HCT116 (cell line): ENCODE data around the gene BLNK. TPM values are rescaled to one million over a fixed set of nuclear protein-coding genes. Genes with fewer than 3 reads are reported as not detected.
"Not testable (repeated sequence)": the region's sequence is repeated elsewhere in the genome, so short reads cannot be mapped to it uniquely, and the experiment has no call there.

Source experiments
- ATAC-seq: fragments of 200-7000 bp; cut with Tn5 transposase; 2 replicates; pipeline ENCODE4 v1.9.1; 2020; ENCODE audit warnings: mild to moderate bottlenecking, moderate library complexity
- BruUV-seq: library from RNA; stranded (reverse); fragments of 400-500 nt; replicated peaks from 2 replicates; lab custom pipeline; 2021; lab: Mats Ljungman, UMichigan
- CTCF ChIA-PET: fragments of 300-600 bp; sonication (Branson Sonifier 250); formaldehyde crosslinking; loops from one replicate; lab custom pipeline; 2021; ENCODE audit warnings: antibody characterized with exemption; lab: Charles Lee
- POLR2A ChIA-PET: fragments of 300-600, 350-600 bp; sonication (Branson Sonifier 250); formaldehyde crosslinking; loops from one replicate; lab custom pipeline; 2021; ENCODE audit warnings: antibody characterized with exemption; lab: Charles Lee
- RAD21 ChIA-PET, 2 experiments: fragments of 300-600 bp; sonication (Branson Sonifier 250); formaldehyde crosslinking; loops; one replicate each; lab custom pipeline; 2023; ENCODE audit warnings: low total read pairs in 2 of 2; ENCODE audit not compliant: uncharacterized antibody in 2 of 2, unreplicated experiment in 2 of 2, low non-redundant PET in 1 of 2; lab: Charles Lee
- DNase-seq: peaks from one replicate; pipeline ENCODE4 v3.0.0-alpha.2; 2010; ENCODE audit warnings: low read depth, low spot score
- H2AFZ ChIP-seq: fragments of 200-600 bp; shearing (Covaris generic), sonication (generic); 2 replicates; pipeline ENCODE4 v1.6.1; 2017; ENCODE audit warnings: low read depth, mixed run types, mixed read lengths, antibody characterized with exemption, low read length; ENCODE audit not compliant: poor library complexity, severe bottlenecking
- H3K27ac ChIP-seq: 2 replicates; pipeline ENCODE4 v1.5.1; 2012; ENCODE audit warnings: low read depth, low read length
- H3K27me3 ChIP-seq: fragments of 200-600 bp; sonication (generic); 2 replicates; pipeline ENCODE4 v1.6.1; 2016; ENCODE audit warnings: mixed run types, low read length, mixed read lengths; ENCODE audit not compliant: insufficient read depth
- H3K36me3 ChIP-seq, 2 experiments: fragments of 200-500 bp in 1 of 2; fragments of 200-600 bp in 1 of 2; sonication (Bioruptor generic) in 1 of 2; sonication (generic) in 1 of 2; 2 replicates each; pipeline versions ENCODE4 v1.5.1 to v1.6.1; 2014 to 2016; ENCODE audit warnings: low read length in 2 of 2, inconsistent platforms in 1 of 2, mixed read lengths in 1 of 2, mixed run types in 1 of 2; ENCODE audit not compliant: insufficient read depth in 2 of 2, control insufficient read depth in 1 of 2
- H3K4me1 ChIP-seq, 2 experiments: fragments of 200-600 bp in 1 of 2; sonication (generic) in 1 of 2; 2 replicates each; pipeline versions ENCODE4 v1.5.1 to v1.6.1; 2012 to 2017; ENCODE audit warnings: low read length in 2 of 2, inconsistent platforms in 1 of 2, mild to moderate bottlenecking in 1 of 2, mixed read lengths in 1 of 2, mixed run types in 1 of 2, moderate library complexity in 1 of 2; ENCODE audit not compliant: insufficient read depth in 2 of 2, control insufficient read depth in 1 of 2
- H3K4me2 ChIP-seq: fragments of 200-600 bp; sonication (generic); 2 replicates; pipeline ENCODE4 v1.6.1; 2017; ENCODE audit warnings: mixed run types, low read length, mixed read lengths
- H3K4me3 ChIP-seq, 2 experiments: fragments of 200-600 bp in 1 of 2; sonication (generic) in 1 of 2; replicated peaks in 1 of 2; 2 replicates each; pipeline ENCODE4 v1.5.1; 2011 to 2016; ENCODE audit warnings: low read length in 2 of 2, control low read depth in 1 of 2, low read depth in 1 of 2, mild to moderate bottlenecking in 1 of 2, mixed read lengths in 1 of 2, mixed run types in 1 of 2
- H3K79me2 ChIP-seq: fragments of 200-600 bp; sonication (generic); 2 replicates; pipeline ENCODE4 v1.6.1; 2017; ENCODE audit warnings: mild to moderate bottlenecking, mixed run types, low read length, moderate library complexity, mixed read lengths; ENCODE audit not compliant: insufficient read depth
- H3K9ac ChIP-seq: fragments of 200-600 bp; sonication (generic); 2 replicates; pipeline ENCODE4 v1.6.1; 2016; ENCODE audit warnings: low read length, mixed read lengths
- H3K9me2 ChIP-seq: fragments of 200-600 bp; sonication (generic), shearing (Covaris generic); 2 replicates; pipeline ENCODE4 v1.6.1; 2017; ENCODE audit warnings: mixed run types, mild to moderate bottlenecking, moderate library complexity; ENCODE audit not compliant: insufficient read depth
- H3K9me3 ChIP-seq, 2 experiments: fragments of 200-500 bp in 1 of 2; fragments of 200-600 bp in 1 of 2; sonication (Bioruptor generic) in 1 of 2; sonication (generic) in 1 of 2; 2 replicates each; pipeline ENCODE4 v1.6.1; 2014 to 2017; ENCODE audit warnings: low read length in 2 of 2, mixed read lengths in 2 of 2, inconsistent platforms in 1 of 2, low read depth in 1 of 2, mild to moderate bottlenecking in 1 of 2, mixed run types in 1 of 2, moderate library complexity in 1 of 2; ENCODE audit not compliant: control insufficient read depth in 1 of 2, insufficient read depth in 1 of 2
- H4K20me1 ChIP-seq: fragments of 200-600 bp; sonication (generic), shearing (Covaris generic); 2 replicates; pipeline ENCODE4 v1.6.1; 2017; ENCODE audit warnings: mixed run types, mild to moderate bottlenecking, moderate library complexity; ENCODE audit not compliant: insufficient read depth
- ATF3 ChIP-seq: IDR thresholded peaks from 2 replicates; pipeline ENCODE4 v1.6.1; 2012
- CEBPB ChIP-seq: IDR thresholded peaks from 2 replicates; pipeline ENCODE4 v1.6.1; 2012; ENCODE audit warnings: low read depth
- CTCF ChIP-seq, 3 experiments: fragments of 200-600 bp in 1 of 3; sonication (generic) in 1 of 3; IDR thresholded peaks in 2 of 3; conservative IDR thresholded peaks in 1 of 3; 2 replicates each; pipeline ENCODE4 v1.5.1; 2012 to 2017; ENCODE audit warnings: low read depth in 2 of 3, low read length in 2 of 3, antibody characterized with exemption in 1 of 3, borderline replicate concordance in 1 of 3, control low read depth in 1 of 3, mild to moderate bottlenecking in 1 of 3, mixed read lengths in 1 of 3, mixed run types in 1 of 3, moderate library complexity in 1 of 3; ENCODE audit not compliant: insufficient read depth in 1 of 3
- POLR2A ChIP-seq: IDR thresholded peaks from 2 replicates; pipeline ENCODE4 v1.7.0; 2011; ENCODE audit warnings: borderline replicate concordance; ENCODE audit not compliant: insufficient read depth, insufficient read length; ENCODE audit errors: extremely low read depth
- POLR2AphosphoS5 ChIP-seq: IDR thresholded peaks from 2 replicates; pipeline ENCODE4 v1.6.1; 2011; ENCODE audit warnings: mild to moderate bottlenecking, low read depth, low read length, moderate library complexity
- SIN3A ChIP-seq: IDR thresholded peaks from 2 replicates; pipeline ENCODE4 v1.6.1; 2012; ENCODE audit warnings: low read depth
- SP1 ChIP-seq: IDR thresholded peaks from 2 replicates; pipeline ENCODE4 v1.6.1; 2012; ENCODE audit warnings: low read depth
- SRF ChIP-seq: IDR thresholded peaks from 2 replicates; pipeline ENCODE4 v1.6.1; 2012; ENCODE audit warnings: low read depth
- YY1 ChIP-seq: IDR thresholded peaks from 2 replicates; pipeline ENCODE4 v1.6.1; 2011; ENCODE audit warnings: low read length, low read depth, moderate library complexity, mild to moderate bottlenecking; ENCODE audit not compliant: insufficient replicate concordance; ENCODE audit errors: extremely low read depth
- ZBTB33 ChIP-seq: IDR thresholded peaks from 2 replicates; pipeline ENCODE4 v1.6.1; 2011; ENCODE audit warnings: mild to moderate bottlenecking, low read length, moderate library complexity; ENCODE audit not compliant: insufficient replicate concordance; ENCODE audit errors: extremely low read depth
- ZFX ChIP-seq: fragments of 450-650 bp; IDR thresholded peaks from 2 replicates; pipeline ENCODE4 v1.6.1; 2017
- ZNF274 ChIP-seq: fragments of 200-500 bp; sonication (Bioruptor generic); IDR thresholded peaks from 2 replicates; pipeline ENCODE4 v1.6.1; 2014; ENCODE audit warnings: mild to moderate bottlenecking, low read depth, low read length, inconsistent platforms
- intact Hi-C: fragments of 100-400 bp; cut with micrococcal nuclease; formaldehyde crosslinking; loops from 2 replicates; pipeline ENCODE4 v1.10.0; 2022
- total RNA-seq: library from RNA; stranded (reverse); gene quantifications from one replicate; pipeline ENCODE4 v1.2.1, GENCODE V29; 2021; ENCODE audit not compliant: unreplicated experiment

Gene BLNK
- total RNA-seq, 1 experiment from 2014 or later, result 0.59 TPM

GRCh38 chr10:96309628-96310320, 38.4 kb upstream of the BLNK start (continued):
- TF ChIP-seq CTCF (IDR thresholded peaks at IDR 0.05 in 2 of 3, conservative IDR thresholded peaks at IDR 0.05 in 1 of 3; ENCODE audit: borderline replicate concordance in 1 of 3, insufficient read depth in 1 of 3, low read depth in 2 of 3, low read length in 2 of 3), result no peak
- TF ChIP-seq POLR2A, result no peak
- no peak for TF ChIP-seq ATF3
- TF ChIP-seq ZFX, result no peak

GRCh38 chr10:96308854-96309253, 37.5 kb upstream of the BLNK start:
- RAD21 ChIA-PET, H3K4me1 ChIP-seq, DNase-seq, H4K20me1 ChIP-seq, H2AFZ ChIP-seq, POLR2A ChIA-PET, ATAC-seq, H3K79me2 ChIP-seq, H3K36me3 ChIP-seq, H3K4me2 ChIP-seq, H3K4me3 ChIP-seq, H3K9me2 ChIP-seq, intact Hi-C loops, CTCF ChIA-PET, H3K27ac ChIP-seq, H3K27me3 ChIP-seq, H3K9ac ChIP-seq, H3K9me3 ChIP-seq, BruUV-seq: not testable (repeated sequence)

GRCh38 chr10:96306516-96306915, 35.1 kb upstream of the BLNK start:
- ATAC-seq (no peak), DNase-seq (no peak)
- Histone ChIP-seq H3K36me3 (no peaks in the 10 kb centered on the region), H4K20me1 (no peaks in the 10 kb centered on the region), H3K4me2 (no peak overlapping the region), H3K27me3 (peaks cover 12% of the 10 kb centered on the region; the same call in 1 of the 2 replicates), H3K4me1 (no peaks in the 10 kb centered on the region), H3K27ac (no peak overlapping the region), H3K9ac (no peak overlapping the region), H3K4me3 (no peak overlapping the region), H2AFZ (no peak overlapping the region), H3K79me2 (no peaks in the 10 kb centered on the region), H3K9me2 (no peaks in the 10 kb centered on the region), H3K9me3 (no peaks in the 10 kb centered on the region)
- BruUV-seq, result no TSS peak
- intact Hi-C loops, result no loop called here
- RAD21 ChIA-PET, result interaction anchor here in 1 of 2 experiments (0.5 kb wide), 1 partner anchor 77 kb away, joined by 3 read pairs; no protein-coding TSS in a partner anchor
- CTCF ChIA-PET, result no interaction called here
- POLR2A ChIA-PET, result no interaction called here
- TF ChIP-seq SRF (no peak), YY1 (no peak), CEBPB (no peak), ZNF274 (no peak), ZFX (no peak), SIN3A (no peak), ZBTB33 (no peak), POLR2AphosphoS5 (no peak), SP1 (no peak)
